GM19023 (cell line): ENCODE data around the gene SNX8.
A peak's percentile ranks its signal among the peaks of the same experiment; 100 is the strongest.
"Not testable (repeated sequence)": the region's sequence is repeated elsewhere in the genome, so short reads cannot be mapped to it uniquely, and the experiment has no call there.

Source experiments
- ATAC-seq: cut with Tn5 transposase; IDR thresholded peaks from one replicate; pipeline ENCODE4 v1.9.1; 2021; ENCODE audit warnings: mild to moderate bottlenecking, moderate library complexity; ENCODE audit not compliant: unreplicated experiment

The SNX8 gene

GRCh38 chr7:2295936-2296620 lies 18.2 kb downstream of the SNX8 start:
- ATAC-seq = no peak

GRCh38 chr7:2290877-2291276 lies 23.4 kb downstream of the SNX8 start:
- ATAC-seq = no peak

- ATAC-seq = no peak
Observed at GRCh38 chr7:2289621-2290020, 24.6 kb downstream of the SNX8 start.

GRCh38 chr7:2289111-2289586 lies 25.1 kb downstream of the SNX8 start:
- ATAC-seq = no peak

GRCh38 chr7:2288503-2288902 lies 25.7 kb downstream of the SNX8 start:
- ATAC-seq = peak; percentile 65

GRCh38 chr7:2287745-2288144 lies 26.5 kb downstream of the SNX8 start:
- peak; percentile 21 for ATAC-seq

GRCh38 chr7:2283074-2283473 lies 31.2 kb downstream of the SNX8 start:
- ATAC-seq = no peak

GRCh38 chr7:2282185-2282751 lies 32.0 kb downstream of the SNX8 start:
- no peak for ATAC-seq

- no peak for ATAC-seq
Observed at GRCh38 chr7:2281541-2281940, 32.7 kb downstream of the SNX8 start.

- ATAC-seq = no peak
Observed at GRCh38 chr7:2280424-2280823, 33.8 kb downstream of the SNX8 start.

- no peak for ATAC-seq
Observed at GRCh38 chr7:2279896-2280295, 34.3 kb downstream of the SNX8 start.

GRCh38 chr7:2278026-2278425 lies 36.2 kb downstream of the SNX8 start:
- no peak for ATAC-seq

GRCh38 chr7:2276107-2276506 lies 38.1 kb downstream of the SNX8 start:
- no peak for ATAC-seq

- ATAC-seq = no peak
Observed at GRCh38 chr7:2275101-2275500, 39.1 kb downstream of the SNX8 start.

- ATAC-seq = no peak
Observed at GRCh38 chr7:2274666-2275065, 39.6 kb downstream of the SNX8 start.

GRCh38 chr7:2273866-2274265 lies 40.4 kb downstream of the SNX8 start:
- no peak for ATAC-seq

- no peak for ATAC-seq
Observed at GRCh38 chr7:2272031-2272430, 42.2 kb downstream of the SNX8 start.

GRCh38 chr7:2271273-2272026 lies 42.8 kb downstream of the SNX8 start:
- no peak for ATAC-seq

GRCh38 chr7:2270495-2270894 lies 43.7 kb downstream of the SNX8 start:
- ATAC-seq = no peak

- no peak for ATAC-seq
Observed at GRCh38 chr7:2269991-2270460, 44.2 kb downstream of the SNX8 start.

- not testable (repeated sequence) for ATAC-seq
Observed at GRCh38 chr7:2269089-2269990, 44.9 kb downstream of the SNX8 start.
